Germinal center (tissue), 1 donor: Measurements from ENCODE around the gene HK1.
"Not testable (repeated sequence)": the region's sequence is repeated elsewhere in the genome, so short reads cannot be mapped to it uniquely, and the experiment has no call there.

Experiments
- DNase-seq: peaks from one replicate; pipeline ENCODE4 v3.0.0; 2012; ENCODE audit warnings: mixed read lengths, low spot score

The HK1 gene

DNA sequence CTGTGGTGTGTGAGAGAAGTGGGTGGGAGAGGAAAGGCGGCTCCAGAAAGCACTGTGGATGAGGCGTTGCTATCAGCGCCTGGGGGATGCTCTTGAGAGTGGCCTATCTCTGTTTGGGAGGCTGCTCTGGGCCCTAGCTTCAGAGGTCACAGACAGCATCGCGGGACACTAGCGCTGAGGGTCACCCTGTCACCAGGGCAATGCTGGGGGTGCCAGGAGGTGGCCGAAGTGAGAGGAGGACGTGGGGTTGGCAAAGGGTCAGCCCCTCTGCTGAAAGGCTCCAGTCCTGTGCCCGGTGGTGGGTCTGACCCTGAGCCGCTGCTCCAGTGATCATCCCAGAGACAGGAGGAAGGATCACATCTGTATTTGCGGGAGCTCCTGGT is 141.4 kb downstream of the HK1 start:
- no peak for DNase-seq

DNA sequence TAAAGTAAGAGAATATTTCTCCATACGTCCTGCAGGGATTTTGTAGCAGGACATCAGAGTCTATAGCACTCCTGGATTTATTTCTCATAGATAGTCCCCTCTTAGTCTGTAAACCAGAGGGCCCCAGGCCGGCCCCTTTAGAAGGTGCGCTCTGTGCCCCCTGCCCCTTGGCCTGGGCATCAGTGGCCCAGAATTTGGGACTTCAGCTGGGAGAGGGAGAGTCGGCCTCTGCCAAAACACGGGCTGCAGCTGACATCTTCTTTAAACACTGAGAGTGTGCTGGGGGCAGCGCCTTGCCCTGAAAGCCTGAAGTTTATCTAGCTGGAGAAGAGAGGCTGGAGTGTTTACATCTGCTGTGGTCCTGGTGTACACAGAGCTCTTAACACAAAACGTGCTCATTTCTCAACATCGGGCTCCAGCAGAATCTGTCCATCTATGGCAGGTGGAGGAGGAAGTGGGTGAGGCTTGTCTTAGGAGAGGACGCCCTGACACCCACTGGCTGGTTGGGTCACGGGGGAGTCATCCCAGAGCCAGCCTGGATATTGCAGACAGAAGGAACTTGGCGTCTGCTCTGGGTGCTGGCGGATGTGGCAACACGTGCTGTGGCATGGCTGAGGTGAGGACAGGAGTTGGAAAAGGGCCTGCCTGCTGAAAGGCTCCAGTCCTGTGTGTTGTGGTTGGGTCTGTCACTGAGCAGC is 143.5 kb downstream of the HK1 start:
- DNase-seq: no peak

GRCh38 chr10:69422676-69423075 is 144.4 kb downstream of the HK1 start:
- no peak for DNase-seq

- DNase-seq: no peak
Measured at GRCh38 chr10:69425041-69425440, 146.7 kb downstream of the HK1 start.

DNA sequence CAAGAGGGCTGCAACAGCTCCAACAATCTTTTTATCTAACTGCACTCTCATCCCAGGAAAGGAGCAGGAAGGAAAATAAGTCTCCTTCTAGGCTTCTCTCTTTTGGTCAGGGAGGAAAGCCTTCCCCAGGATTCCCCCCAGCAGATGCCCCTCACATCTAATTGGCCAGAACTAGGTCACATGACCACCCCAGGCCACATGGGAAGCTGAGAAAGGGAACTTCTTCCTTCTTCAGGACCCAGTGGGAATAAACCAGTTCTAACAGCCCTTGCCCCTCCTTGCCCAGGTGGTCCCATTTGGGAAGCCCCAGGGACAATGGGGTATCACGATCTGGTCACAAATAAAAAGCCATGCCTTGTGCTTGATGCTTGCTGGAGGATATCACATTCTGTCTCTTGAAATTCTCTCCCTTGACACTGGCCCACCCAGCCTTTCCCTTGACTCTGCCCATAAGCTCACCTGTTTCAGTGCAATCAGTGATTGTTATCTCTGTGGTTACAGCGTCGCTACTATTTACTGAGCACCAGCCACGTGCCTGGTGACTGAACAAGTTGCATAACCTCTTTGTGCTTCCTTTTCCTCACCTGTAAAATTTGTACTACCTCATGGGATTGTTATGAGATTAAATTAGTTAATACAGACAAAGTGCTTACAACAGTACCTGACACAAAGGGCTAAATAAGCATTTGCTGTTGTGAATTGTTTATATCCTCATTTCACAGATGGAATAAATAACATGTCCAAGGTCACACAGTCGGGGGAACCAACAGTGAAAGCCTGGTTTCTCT is 147.4 kb downstream of the HK1 start:
- DNase-seq: no peak

GRCh38 chr10:69426376-69426727 is 148.1 kb downstream of the HK1 start:
- DNase-seq: no peak

- DNase-seq: no peak
Measured at GRCh38 chr10:69428165-69428564, 149.9 kb downstream of the HK1 start.

DNA sequence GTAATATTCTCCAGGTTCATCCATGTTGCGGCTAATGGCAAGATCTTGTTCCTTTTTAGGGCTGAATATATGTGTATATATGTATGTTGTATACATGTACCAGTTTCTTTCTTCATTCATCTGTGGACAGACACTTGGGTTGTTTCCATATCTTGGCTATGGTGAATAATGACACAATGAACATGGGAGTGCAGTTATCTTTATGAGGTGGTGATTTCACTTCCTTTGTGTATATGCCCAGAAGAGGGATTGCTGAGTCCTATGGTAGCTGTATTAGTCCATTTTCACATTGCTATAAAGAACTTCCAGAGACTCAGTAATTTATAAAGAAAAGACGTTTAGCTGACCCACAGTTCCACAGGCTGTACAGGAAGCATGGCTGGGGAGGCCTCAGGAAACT is 155.9 kb downstream of the HK1 start:
- no peak for DNase-seq

GRCh38 chr10:69434926-69435325 is 156.6 kb downstream of the HK1 start:
- DNase-seq: no peak

- DNase-seq: no peak
Measured at GRCh38 chr10:69435966-69436520, 157.7 kb downstream of the HK1 start.

GRCh38 chr10:69437321-69438259 is 159.3 kb downstream of the HK1 start:
- DNase-seq: no peak

DNA sequence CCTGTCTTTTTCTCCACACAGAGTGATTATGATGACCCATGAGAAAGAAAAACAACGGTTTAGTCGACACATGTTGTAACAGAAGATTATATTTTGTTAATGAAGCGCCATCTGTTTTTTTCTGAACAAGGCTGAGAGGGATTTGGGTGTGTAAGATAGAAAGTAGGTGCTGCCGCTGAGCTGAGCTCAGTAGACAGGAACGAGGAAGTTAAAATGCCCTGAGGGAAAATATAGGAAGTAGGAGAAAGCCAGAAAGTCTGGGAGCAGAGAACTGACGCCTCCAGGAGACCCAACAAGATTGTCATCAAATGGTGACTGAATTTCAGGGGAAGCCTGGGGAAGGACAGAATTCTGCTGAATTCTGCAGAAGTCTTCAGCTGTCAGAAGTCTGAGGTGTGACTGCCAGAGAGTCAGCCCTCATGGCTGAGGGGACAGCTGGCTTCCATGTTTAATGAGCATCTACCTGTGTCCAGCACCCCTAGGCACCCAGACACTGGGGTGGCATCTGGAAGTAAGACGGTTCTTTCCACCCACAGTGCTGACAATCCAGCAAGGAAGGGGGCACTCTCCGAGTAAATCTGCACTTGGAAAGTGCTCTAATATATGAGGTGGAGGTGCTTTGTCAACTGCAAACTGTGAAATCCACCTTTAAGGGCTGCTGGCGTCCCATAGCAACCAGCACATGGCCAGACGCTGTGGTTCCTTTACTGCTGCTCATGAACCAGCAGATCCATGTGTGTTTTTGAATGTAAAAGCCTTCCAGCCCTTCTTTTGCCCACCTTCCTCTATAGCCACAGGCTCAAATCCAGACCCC is 160.4 kb downstream of the HK1 start:
- no peak for DNase-seq

DNA sequence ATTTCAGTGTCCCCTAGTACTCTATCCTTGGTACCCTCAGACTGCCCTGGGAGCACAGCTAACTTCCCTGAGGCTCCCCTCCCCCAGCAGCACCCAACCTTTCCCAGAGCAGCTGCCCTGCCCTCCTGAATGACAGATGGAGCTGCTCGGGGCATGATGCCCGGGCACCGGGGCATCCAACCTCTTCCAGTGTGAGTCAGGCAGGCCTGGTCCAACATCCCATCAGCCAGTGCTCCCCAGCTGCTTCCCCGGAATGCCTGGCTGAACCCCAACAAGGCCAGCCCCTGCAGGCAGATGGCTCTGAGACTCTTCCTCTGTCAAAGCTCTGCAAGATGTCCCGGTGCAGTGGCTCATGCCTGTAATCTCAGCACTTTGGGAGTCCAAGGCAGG is 161.0 kb downstream of the HK1 start:
- no peak for DNase-seq

DNA sequence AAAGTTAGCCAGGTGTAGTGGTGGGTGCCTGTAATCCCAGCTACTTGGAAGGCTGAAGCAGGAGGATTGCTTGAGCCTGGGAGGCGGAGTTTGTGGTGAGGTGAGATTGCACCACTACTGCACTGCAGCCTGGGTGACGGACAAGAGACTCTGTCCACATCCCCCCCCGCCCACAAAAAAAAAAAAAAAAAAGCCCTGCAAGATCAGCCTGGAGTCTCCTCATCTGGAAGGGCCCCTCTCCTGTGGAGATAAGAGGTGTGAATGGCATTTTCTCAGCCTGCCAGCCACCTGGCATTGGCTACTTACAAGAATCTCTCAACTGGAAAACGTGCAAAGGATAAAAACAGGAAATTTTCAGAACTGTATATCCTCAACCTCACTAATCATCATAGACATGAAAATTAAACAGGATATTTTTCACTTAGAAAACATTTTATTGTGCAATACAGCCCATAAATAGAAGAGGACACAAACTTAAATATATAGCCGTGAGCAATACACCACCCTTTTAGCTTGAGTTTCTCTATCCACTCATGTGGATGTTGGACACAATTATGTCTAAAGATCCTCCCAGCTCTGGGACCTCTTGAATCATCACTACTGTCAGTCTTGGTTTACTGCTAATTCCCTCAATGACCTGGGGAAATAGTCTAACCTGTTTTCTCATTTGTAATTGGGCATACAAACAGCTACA is 161.7 kb downstream of the HK1 start:
- no peak for DNase-seq

DNA sequence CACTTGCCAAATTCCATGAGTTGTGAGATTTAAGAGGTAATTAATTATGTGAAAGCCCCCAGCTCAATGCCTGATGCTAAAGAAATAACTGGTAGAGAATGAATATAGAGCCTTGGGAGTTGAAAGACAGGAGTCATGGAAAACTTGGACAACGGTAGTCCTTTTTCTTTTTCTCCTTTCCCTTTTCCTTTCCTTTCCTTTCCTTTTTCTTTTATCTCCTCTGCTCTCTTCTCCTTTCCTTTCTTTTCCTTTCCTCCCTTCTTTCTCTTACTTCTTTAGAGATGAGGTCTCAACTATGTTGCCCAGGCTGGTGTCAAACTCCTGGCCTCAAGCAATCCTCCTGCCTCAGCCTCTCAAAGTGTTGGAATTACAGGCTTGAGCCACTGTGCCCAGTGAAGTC is 165.1 kb downstream of the HK1 start:
- DNase-seq: no peak

GRCh38 chr10:69445041-69445440 is 166.7 kb downstream of the HK1 start:
- DNase-seq: no peak

GRCh38 chr10:69446229-69446628 is 167.9 kb downstream of the HK1 start:
- DNase-seq: no peak

- DNase-seq: no peak
Measured at GRCh38 chr10:69446650-69447151, 168.4 kb downstream of the HK1 start.

DNA sequence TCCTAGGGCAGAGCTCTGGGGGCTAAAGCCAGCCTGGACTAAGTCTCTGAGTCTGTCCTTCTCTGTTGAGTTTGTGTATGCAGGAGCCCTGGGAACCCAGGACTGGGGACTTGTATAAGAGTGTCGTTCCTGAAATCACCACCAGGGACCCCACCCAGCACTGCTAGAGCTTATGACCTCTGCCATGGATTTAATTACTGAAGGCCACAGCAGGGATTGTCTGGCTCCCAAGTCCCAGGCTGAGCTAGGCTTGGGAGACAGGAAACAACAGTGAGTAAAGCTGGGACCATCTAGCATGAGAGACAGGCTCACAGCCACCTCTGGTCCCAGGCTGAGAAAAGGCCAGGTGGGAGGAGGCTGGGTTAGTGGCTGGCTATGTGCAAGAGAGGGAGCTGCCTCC is 171.5 kb downstream of the HK1 start:
- DNase-seq: peak; percentile 54

DNA sequence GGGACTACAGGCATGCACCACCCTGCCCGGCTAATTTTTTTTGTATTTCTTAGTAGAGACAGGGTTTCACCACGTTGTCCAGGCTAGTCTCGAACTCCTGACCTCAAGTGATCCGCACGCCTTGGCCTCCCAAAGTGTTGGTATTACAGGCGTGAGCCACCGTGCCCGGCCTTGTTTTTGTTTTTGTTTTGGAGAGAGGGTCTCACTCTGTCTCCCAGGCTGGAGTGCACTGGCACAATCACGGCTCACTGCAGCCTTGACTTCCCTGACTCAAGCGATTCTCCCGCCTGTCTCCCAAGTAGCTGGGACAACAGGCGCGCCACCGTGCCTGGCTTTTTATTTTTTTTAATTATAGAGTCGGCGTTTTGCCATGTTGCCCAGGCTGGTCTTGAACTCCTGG is 172.1 kb downstream of the HK1 start:
- not testable (repeated sequence) for DNase-seq
